GM23338 (cell line): ENCODE measurements around the gene TMEM25. TPM values are rescaled to one million over a fixed set of nuclear protein-coding genes. Genes with fewer than 3 reads are reported as not detected.

ENCODE experiments used
- ATAC-seq: fragments of 200-7000 bp; cut with Tn5 transposase; 3 replicates; pipeline ENCODE4 v1.9.1; 2020
- DNase-seq: peaks from one replicate; pipeline ENCODE4 v3.0.0-alpha.2; 2015; ENCODE audit warnings: low spot score
- H2AFZ ChIP-seq: fragments of 200-600 bp; sonication (generic); 2 replicates; pipeline ENCODE4 v1.8.0; 2016; ENCODE audit warnings: antibody characterized with exemption, mild to moderate bottlenecking, moderate library complexity
- H3F3A ChIP-seq: fragments of 200-600 bp; sonication (generic); replicated peaks from 2 replicates; pipeline ENCODE4 v1.8.0; 2017; ENCODE audit warnings: antibody characterized with exemption, mixed run types, low read depth
- H3K27ac ChIP-seq: fragments of 200-600 bp; sonication (generic); 2 replicates; pipeline ENCODE4 v1.6.1; 2016; ENCODE audit warnings: low read depth
- H3K27me3 ChIP-seq: fragments of 200-600 bp; sonication (generic); 2 replicates; pipeline ENCODE4 v1.8.0; 2016; ENCODE audit warnings: mild to moderate bottlenecking, mixed run types, moderate library complexity; ENCODE audit not compliant: insufficient read depth
- H3K36me3 ChIP-seq: fragments of 200-600 bp; sonication (generic); 2 replicates; pipeline ENCODE4 v1.8.0; 2016; ENCODE audit warnings: mild to moderate bottlenecking; ENCODE audit not compliant: insufficient read depth
- H3K4me1 ChIP-seq: fragments of 200-600 bp; sonication (generic); 2 replicates; pipeline ENCODE4 v1.8.0; 2016; ENCODE audit warnings: mild to moderate bottlenecking, moderate library complexity; ENCODE audit not compliant: insufficient read depth
- H3K4me2 ChIP-seq: fragments of 200-600 bp; sonication (generic); 2 replicates; pipeline ENCODE4 v1.7.1; 2017; ENCODE audit warnings: mixed run types
- H3K4me3 ChIP-seq: fragments of 200-600 bp; sonication (generic); 2 replicates; pipeline ENCODE4 v1.6.1; 2016; ENCODE audit warnings: mixed run types
- H3K79me2 ChIP-seq: fragments of 200-600 bp; sonication (generic); replicated peaks from 2 replicates; pipeline ENCODE4 v1.8.0; 2017; ENCODE audit warnings: mild to moderate bottlenecking; ENCODE audit not compliant: insufficient read depth
- H3K9me2 ChIP-seq: fragments of 200-600 bp; sonication (generic); 2 replicates; pipeline ENCODE4 v1.8.0; 2017; ENCODE audit not compliant: insufficient read depth
- H4K20me1 ChIP-seq: fragments of 200-600 bp; sonication (generic); replicated peaks from 2 replicates; pipeline ENCODE4 v1.8.0; 2017; ENCODE audit warnings: mild to moderate bottlenecking; ENCODE audit not compliant: insufficient read depth
- H3K27ac Mint-ChIP-seq: 2 replicates; pipeline ENCODE4 v1.8.0; 2020; ENCODE audit warnings: inconsistent platforms, mild to moderate bottlenecking, moderate library complexity, mixed read lengths
- H3K27me3 Mint-ChIP-seq: 3 replicates; pipeline ENCODE4 v1.8.0; 2022; ENCODE audit warnings: low read depth, mild to moderate bottlenecking, moderate library complexity, mixed read lengths, inconsistent platforms; ENCODE audit not compliant: insufficient read depth, poor library complexity
- H3K36me3 Mint-ChIP-seq: 3 replicates; pipeline ENCODE4 v1.8.0; 2021; ENCODE audit warnings: low read depth, mild to moderate bottlenecking, inconsistent platforms, moderate library complexity, mixed read lengths
- H3K4me1 Mint-ChIP-seq: 3 replicates; pipeline ENCODE4 v1.8.0; 2020; ENCODE audit warnings: mild to moderate bottlenecking, inconsistent platforms, mixed read lengths
- H3K4me3 Mint-ChIP-seq: 3 replicates; pipeline ENCODE4 v1.8.0; 2021; ENCODE audit warnings: moderate library complexity, mild to moderate bottlenecking, inconsistent platforms, mixed read lengths
- H3K9me3 Mint-ChIP-seq: 3 replicates; pipeline ENCODE4 v1.8.0; 2020; ENCODE audit warnings: moderate library complexity, mild to moderate bottlenecking, inconsistent platforms, mixed read lengths
- NANOG ChIP-seq: IDR thresholded peaks from 2 replicates; pipeline ENCODE4 v1.6.1; 2016; ENCODE audit warnings: antibody characterized with exemption, borderline replicate concordance
- STAT1 ChIP-seq: IDR thresholded peaks from one replicate; pipeline ENCODE4 v1.6.1; 2016; ENCODE audit warnings: antibody characterized with exemption; ENCODE audit not compliant: unreplicated experiment
- polyA plus RNA-seq: library from polyadenylated mRNA; unstranded; fragments of >200 nt; fragmentation: Nextera tagmentation; extraction: Ambion mirVana; gene quantifications from 2 replicates; pipeline ENCODE4 v1.2.1, GENCODE V29; 2016
- total RNA-seq: library from RNA; depleted of rRNA; stranded (reverse); fragments of >200 nt; shearing (Covaris generic); gene quantifications from 2 replicates; pipeline ENCODE4 v1.2.3, GENCODE V29; 2014
- TF ChIP-seq, protein P1 (sequence below), 2 experiments: fragments of 200-600 bp in 1 of 2; sonication (generic) in 1 of 2; conservative IDR thresholded peaks; 2 replicates each; pipeline versions ENCODE4 v1.5.1 to v1.6.1; 2016 to 2017; ENCODE audit warnings: antibody characterized with exemption in 2 of 2, low read depth in 2 of 2, mild to moderate bottlenecking in 2 of 2, moderate library complexity in 1 of 2
- TF ChIP-seq, protein P2 (sequence below): fragments of 250-450 bp; sonication (Bioruptor Pico); IDR thresholded peaks from 2 replicates; pipeline ENCODE4 v1.5.0; 2020; ENCODE audit warnings: mild to moderate bottlenecking, moderate library complexity

Gene TMEM25
- total and polyA plus RNA-seq, 2 experiments from 2014 or later = 11.7 to 17.7 TPM

DNA sequence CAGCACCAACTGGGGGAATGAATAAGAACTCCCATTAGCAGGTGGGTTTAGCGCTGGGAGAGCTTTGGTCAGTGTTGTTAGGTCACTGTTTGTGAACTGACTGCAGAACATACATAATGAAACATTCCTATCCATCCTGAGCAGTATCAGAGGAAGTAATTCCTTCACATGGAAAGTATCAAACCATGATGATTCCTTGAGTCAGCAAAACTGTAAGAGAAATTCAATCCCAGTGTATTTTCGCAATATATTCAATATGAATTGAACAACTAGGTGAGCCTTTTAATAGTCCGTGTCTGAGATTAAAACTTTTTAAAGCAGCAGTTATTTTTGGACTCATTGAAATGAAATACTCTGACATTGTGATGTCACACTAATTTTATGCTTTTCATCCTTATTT, 46.6 kb upstream of the TMEM25 start:
- Mint-ChIP-seq H3K9me3 (no peaks in the 10 kb centered on the region), H3K4me3 (no peak overlapping the region), H3K36me3 (peaks cover 84% of the 10 kb centered on the region), H3K4me1 (no peaks in the 10 kb centered on the region), H3K27ac (no peak overlapping the region), H3K27me3 (no peaks in the 10 kb centered on the region)
- DNase-seq = no peak
- no peak overlapping the region for H3K4me2 ChIP-seq
- no peaks in the 10 kb centered on the region for H3K4me1 ChIP-seq
- H3K4me3 ChIP-seq = no peak overlapping the region
- peaks cover 5% of the 10 kb centered on the region; the same call in 1 of the 2 replicates for H3F3A ChIP-seq
- peaks cover 17% of the 10 kb centered on the region; the same call in 1 of the 2 replicates for H4K20me1 ChIP-seq
- no peak overlapping the region for H3K27ac ChIP-seq
- TF ChIP-seq, protein P1, sequence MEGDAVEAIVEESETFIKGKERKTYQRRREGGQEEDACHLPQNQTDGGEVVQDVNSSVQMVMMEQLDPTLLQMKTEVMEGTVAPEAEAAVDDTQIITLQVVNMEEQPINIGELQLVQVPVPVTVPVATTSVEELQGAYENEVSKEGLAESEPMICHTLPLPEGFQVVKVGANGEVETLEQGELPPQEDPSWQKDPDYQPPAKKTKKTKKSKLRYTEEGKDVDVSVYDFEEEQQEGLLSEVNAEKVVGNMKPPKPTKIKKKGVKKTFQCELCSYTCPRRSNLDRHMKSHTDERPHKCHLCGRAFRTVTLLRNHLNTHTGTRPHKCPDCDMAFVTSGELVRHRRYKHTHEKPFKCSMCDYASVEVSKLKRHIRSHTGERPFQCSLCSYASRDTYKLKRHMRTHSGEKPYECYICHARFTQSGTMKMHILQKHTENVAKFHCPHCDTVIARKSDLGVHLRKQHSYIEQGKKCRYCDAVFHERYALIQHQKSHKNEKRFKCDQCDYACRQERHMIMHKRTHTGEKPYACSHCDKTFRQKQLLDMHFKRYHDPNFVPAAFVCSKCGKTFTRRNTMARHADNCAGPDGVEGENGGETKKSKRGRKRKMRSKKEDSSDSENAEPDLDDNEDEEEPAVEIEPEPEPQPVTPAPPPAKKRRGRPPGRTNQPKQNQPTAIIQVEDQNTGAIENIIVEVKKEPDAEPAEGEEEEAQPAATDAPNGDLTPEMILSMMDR (conservative IDR thresholded peaks at IDR 0.05; ENCODE audit: low read depth in 2 of 2) = no peak
- TF ChIP-seq, protein P2, sequence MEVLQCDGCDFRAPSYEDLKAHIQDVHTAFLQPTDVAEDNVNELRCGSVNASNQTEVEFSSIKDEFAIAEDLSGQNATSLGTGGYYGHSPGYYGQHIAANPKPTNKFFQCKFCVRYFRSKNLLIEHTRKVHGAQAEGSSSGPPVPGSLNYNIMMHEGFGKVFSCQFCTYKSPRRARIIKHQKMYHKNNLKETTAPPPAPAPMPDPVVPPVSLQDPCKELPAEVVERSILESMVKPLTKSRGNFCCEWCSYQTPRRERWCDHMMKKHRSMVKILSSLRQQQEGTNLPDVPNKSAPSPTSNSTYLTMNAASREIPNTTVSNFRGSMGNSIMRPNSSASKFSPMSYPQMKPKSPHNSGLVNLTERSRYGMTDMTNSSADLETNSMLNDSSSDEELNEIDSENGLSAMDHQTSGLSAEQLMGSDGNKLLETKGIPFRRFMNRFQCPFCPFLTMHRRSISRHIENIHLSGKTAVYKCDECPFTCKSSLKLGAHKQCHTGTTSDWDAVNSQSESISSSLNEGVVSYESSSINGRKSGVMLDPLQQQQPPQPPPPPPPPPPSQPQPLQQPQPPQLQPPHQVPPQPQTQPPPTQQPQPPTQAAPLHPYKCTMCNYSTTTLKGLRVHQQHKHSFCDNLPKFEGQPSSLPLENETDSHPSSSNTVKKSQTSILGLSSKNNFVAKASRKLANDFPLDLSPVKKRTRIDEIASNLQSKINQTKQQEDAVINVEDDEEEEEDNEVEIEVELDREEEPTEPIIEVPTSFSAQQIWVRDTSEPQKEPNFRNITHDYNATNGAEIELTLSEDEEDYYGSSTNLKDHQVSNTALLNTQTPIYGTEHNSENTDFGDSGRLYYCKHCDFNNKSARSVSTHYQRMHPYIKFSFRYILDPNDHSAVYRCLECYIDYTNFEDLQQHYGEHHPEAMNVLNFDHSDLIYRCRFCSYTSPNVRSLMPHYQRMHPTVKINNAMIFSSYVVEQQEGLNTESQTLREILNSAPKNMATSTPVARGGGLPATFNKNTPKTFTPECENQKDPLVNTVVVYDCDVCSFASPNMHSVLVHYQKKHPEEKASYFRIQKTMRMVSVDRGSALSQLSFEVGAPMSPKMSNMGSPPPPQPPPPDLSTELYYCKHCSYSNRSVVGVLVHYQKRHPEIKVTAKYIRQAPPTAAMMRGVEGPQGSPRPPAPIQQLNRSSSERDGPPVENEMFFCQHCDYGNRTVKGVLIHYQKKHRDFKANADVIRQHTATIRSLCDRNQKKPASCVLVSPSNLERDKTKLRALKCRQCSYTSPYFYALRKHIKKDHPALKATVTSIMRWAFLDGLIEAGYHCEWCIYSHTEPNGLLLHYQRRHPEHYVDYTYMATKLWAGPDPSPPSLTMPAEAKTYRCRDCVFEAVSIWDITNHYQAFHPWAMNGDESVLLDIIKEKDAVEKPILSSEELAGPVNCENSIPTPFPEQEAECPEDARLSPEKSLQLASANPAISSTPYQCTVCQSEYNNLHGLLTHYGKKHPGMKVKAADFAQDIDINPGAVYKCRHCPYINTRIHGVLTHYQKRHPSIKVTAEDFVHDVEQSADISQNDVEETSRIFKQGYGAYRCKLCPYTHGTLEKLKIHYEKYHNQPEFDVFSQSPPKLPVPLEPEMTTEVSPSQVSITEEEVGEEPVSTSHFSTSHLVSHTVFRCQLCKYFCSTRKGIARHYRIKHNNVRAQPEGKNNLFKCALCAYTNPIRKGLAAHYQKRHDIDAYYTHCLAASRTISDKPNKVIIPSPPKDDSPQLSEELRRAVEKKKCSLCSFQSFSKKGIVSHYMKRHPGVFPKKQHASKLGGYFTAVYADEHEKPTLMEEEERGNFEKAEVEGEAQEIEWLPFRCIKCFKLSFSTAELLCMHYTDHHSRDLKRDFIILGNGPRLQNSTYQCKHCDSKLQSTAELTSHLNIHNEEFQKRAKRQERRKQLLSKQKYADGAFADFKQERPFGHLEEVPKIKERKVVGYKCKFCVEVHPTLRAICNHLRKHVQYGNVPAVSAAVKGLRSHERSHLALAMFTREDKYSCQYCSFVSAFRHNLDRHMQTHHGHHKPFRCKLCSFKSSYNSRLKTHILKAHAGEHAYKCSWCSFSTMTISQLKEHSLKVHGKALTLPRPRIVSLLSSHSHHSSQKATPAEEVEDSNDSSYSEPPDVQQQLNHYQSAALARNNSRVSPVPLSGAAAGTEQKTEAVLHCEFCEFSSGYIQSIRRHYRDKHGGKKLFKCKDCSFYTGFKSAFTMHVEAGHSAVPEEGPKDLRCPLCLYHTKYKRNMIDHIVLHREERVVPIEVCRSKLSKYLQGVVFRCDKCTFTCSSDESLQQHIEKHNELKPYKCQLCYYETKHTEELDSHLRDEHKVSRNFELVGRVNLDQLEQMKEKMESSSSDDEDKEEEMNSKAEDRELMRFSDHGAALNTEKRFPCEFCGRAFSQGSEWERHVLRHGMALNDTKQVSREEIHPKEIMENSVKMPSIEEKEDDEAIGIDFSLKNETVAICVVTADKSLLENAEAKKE (CRISPR knock-in tag) = no peak
- TF ChIP-seq NANOG = no peak
- H3K36me3 ChIP-seq = peaks cover 59% of the 10 kb centered on the region
- no peaks in the 10 kb centered on the region for H3K27me3 ChIP-seq
- H3K9me2 ChIP-seq = no peaks in the 10 kb centered on the region
- H3K79me2 ChIP-seq = no peaks in the 10 kb centered on the region
- H2AFZ ChIP-seq = no peak overlapping the region
- no peak for ATAC-seq

DNA sequence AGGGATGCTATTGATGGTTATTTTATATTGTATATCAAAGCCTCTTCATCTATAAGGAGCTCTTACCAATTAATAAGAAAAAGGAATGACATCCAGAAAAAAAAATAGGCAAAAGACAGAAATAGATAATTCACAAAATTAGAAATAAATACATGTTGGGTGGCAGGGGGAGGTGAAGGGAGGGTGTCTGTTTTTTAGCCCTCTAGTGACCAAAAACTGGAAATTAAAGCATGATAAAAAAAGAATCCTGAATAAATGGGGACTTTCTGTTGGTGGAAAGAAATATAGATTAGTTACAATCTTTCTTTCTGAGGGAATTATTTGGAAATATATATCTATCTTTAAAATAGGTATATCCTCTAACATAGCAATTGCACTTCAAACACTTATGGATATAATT, 45.7 kb upstream of the TMEM25 start:
- Histone ChIP-seq H4K20me1 (peaks cover 14% of the 10 kb centered on the region; the same call in 1 of the 2 replicates), H2AFZ (no peak overlapping the region), H3K27ac (no peak overlapping the region), H3K4me3 (no peak overlapping the region), H3K9me2 (no peaks in the 10 kb centered on the region), H3K27me3 (no peaks in the 10 kb centered on the region), H3K4me1 (no peaks in the 10 kb centered on the region), H3F3A (peaks cover 5% of the 10 kb centered on the region; the same call in 1 of the 2 replicates), H3K4me2 (no peak overlapping the region), H3K36me3 (peaks cover 60% of the 10 kb centered on the region), H3K79me2 (no peaks in the 10 kb centered on the region)
- H3K27ac Mint-ChIP-seq = no peak overlapping the region
- H3K4me1 Mint-ChIP-seq = no peaks in the 10 kb centered on the region
- TF ChIP-seq STAT1 = no peak
- H3K4me3 Mint-ChIP-seq = no peak overlapping the region
- ATAC-seq (no peak), DNase-seq (no peak)
- H3K36me3 Mint-ChIP-seq = peaks cover 83% of the 10 kb centered on the region
- H3K9me3 Mint-ChIP-seq = no peaks in the 10 kb centered on the region
- H3K27me3 Mint-ChIP-seq = no peaks in the 10 kb centered on the region
